Esophagus muscularis mucosa (tissue), 4 donors: ENCODE measurements around the gene ZFHX3. TPM values are rescaled to one million over a fixed set of nuclear protein-coding genes. Genes with fewer than 3 reads are reported as not detected.
A peak's percentile ranks its signal among the peaks of the same experiment; 100 is the strongest.

ENCODE experiments used
- DNase-seq: peaks from one replicate; pipeline ENCODE4 v3.0.0-alpha.2; 2017; ENCODE audit errors: extremely low spot score
- H3K27ac ChIP-seq, 4 donors: fragments of 200-600 bp; sonication (generic); replicated peaks in 1 of 4; 1 replicate in 3 of 4; 2 replicates in 1 of 4; pipeline ENCODE4 v1.5.1; 2016 to 2019; ENCODE audit warnings: mild to moderate bottlenecking in 1 of 4
- H3K27me3 ChIP-seq, 4 donors: fragments of 200-600 bp; sonication (generic); one replicate each; pipeline versions ENCODE4 v1.5.1 to v1.6.0; 2016 to 2019
- H3K36me3 ChIP-seq, 4 donors: fragments of 200-600 bp; sonication (generic); one replicate each; pipeline ENCODE4 v1.5.1; 2016 to 2019
- H3K4me1 ChIP-seq, 4 donors: fragments of 200-600 bp; sonication (generic); one replicate each; pipeline ENCODE4 v1.5.1; 2016 to 2019
- H3K4me3 ChIP-seq, 4 donors: fragments of 200-600 bp; sonication (generic); 1 replicate in 2 of 4; 2 replicates in 2 of 4; pipeline ENCODE4 v1.5.1; 2016 to 2019; ENCODE audit warnings: mild to moderate bottlenecking in 4 of 4, moderate library complexity in 1 of 4
- H3K9me3 ChIP-seq, 4 donors: fragments of 200-600 bp; sonication (generic); 1 replicate in 3 of 4; 2 replicates in 1 of 4; pipeline ENCODE4 v1.5.1; 2016 to 2019
- EP300 ChIP-seq: sonication (generic); formaldehyde crosslinking; IDR thresholded peaks from one replicate; pipeline ENCODE4 v1.6.1; 2017; ENCODE audit warnings: antibody characterized with exemption
- POLR2A ChIP-seq: fragments of 450-650 bp; IDR thresholded peaks from one replicate; pipeline ENCODE4 v1.6.1; 2017; ENCODE audit warnings: antibody characterized with exemption, moderate library complexity, mild to moderate bottlenecking, low read depth
- POLR2AphosphoS5 ChIP-seq, 2 donors: sonication (generic); formaldehyde crosslinking; IDR thresholded peaks; one replicate each; pipeline ENCODE4 v1.6.1; 2017; ENCODE audit warnings: antibody characterized with exemption in 2 of 2
- WGBS: methylation state at CpG from one replicate; pipeline ENCODE4 v1.1.5; 2018; 5-methylcytosine and 5-hydroxymethylcytosine counted together
- intact Hi-C: fragments of 100-400 bp; cut with DNase I; formaldehyde crosslinking; loops from one replicate; pipeline ENCODE4 v1.15.1; 2023
- total RNA-seq, 4 donors: library from RNA; depleted of rRNA; stranded (reverse); fragments of >200 nt; gene quantifications; one replicate each; pipeline versions ENCODE4 v1.1.0 to v1.2.1, GENCODE V29; 2016
- TF ChIP-seq, protein P1 (sequence below), 3 experiments: fragments of 200-600 bp in 2 of 3; fragments of 450-650 bp in 1 of 3; sonication (generic) in 2 of 3; IDR thresholded peaks; one replicate each; pipeline ENCODE4 v1.5.1; 2017 to 2019; ENCODE audit warnings: antibody characterized with exemption in 3 of 3, mild to moderate bottlenecking in 2 of 3, moderate library complexity in 1 of 3

The ZFHX3 gene
- total RNA-seq, 4 donors from 2014 or later = 25.7 to 53.0 (median 30.6) TPM

- H3K27ac ChIP-seq = peak overlapping the region; percentile 92 to 96 (median 94)
- no peaks in the 10 kb centered on the region for H3K36me3 ChIP-seq
- 55% methylated on average over 6 of the region's 6 CpGs for WGBS
- H3K4me3 ChIP-seq = no peak overlapping the region
- no peaks in the 10 kb centered on the region for H3K9me3 ChIP-seq
- H3K4me1 ChIP-seq = peaks cover 45 to 80% (median 74%) of the 10 kb centered on the region in 4 donors
- no peaks in the 10 kb centered on the region for H3K27me3 ChIP-seq
- intact Hi-C loops = loop anchor here (5.0 to 10.0 kb wide), 2 partner anchors 67 to 960 kb away; partner anchors contain the start of genes DHX38 and TXNL4B
- TF ChIP-seq EP300 (no peak), POLR2AphosphoS5 (IDR thresholded peaks at IDR 0.05) (no peak), POLR2A (no peak)
- no peak for DNase-seq
Observed at GRCh38 chr16:73054498-73054812, 6.5 kb upstream of the ZFHX3 start.

DNA sequence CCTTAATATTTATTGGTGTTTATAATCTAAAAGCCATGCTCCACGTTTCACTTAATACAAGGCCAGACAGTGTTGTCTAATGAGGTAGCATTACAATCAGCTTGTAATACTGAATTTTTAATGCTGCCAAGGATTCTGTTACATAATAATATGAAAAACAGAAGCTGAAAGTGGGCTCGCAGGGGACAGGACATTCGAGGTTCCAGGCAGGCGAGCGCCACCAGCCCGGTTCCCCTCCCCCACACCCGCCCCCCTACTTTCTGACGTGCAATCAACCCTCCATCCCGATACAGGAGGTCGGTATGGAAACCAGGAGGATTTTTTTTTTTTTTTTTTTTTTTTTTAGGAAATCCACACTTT lies 6.2 kb upstream of the ZFHX3 start:
- DNase-seq = no peak
- Histone ChIP-seq H3K4me3 (no peak overlapping the region), H3K27me3 (no peaks in the 10 kb centered on the region), H3K36me3 (no peaks in the 10 kb centered on the region), H3K27ac (peak overlapping the region; percentile 92 to 96 (median 94)), H3K9me3 (no peaks in the 10 kb centered on the region), H3K4me1 (peaks cover 49 to 80% (median 75%) of the 10 kb centered on the region in 4 donors)
- intact Hi-C loops = loop anchor here (5.0 to 10.0 kb wide), 2 partner anchors 67 to 959 kb away; partner anchors contain the start of genes DHX38 and TXNL4B
- TF ChIP-seq, protein P1, sequence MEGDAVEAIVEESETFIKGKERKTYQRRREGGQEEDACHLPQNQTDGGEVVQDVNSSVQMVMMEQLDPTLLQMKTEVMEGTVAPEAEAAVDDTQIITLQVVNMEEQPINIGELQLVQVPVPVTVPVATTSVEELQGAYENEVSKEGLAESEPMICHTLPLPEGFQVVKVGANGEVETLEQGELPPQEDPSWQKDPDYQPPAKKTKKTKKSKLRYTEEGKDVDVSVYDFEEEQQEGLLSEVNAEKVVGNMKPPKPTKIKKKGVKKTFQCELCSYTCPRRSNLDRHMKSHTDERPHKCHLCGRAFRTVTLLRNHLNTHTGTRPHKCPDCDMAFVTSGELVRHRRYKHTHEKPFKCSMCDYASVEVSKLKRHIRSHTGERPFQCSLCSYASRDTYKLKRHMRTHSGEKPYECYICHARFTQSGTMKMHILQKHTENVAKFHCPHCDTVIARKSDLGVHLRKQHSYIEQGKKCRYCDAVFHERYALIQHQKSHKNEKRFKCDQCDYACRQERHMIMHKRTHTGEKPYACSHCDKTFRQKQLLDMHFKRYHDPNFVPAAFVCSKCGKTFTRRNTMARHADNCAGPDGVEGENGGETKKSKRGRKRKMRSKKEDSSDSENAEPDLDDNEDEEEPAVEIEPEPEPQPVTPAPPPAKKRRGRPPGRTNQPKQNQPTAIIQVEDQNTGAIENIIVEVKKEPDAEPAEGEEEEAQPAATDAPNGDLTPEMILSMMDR (IDR thresholded peaks at IDR 0.05) = no peak
- TF ChIP-seq POLR2A (no peak), EP300 (no peak), POLR2AphosphoS5 (IDR thresholded peaks at IDR 0.05) (no peak)
- WGBS = 43% methylated on average over 10 of the region's 10 CpGs

- Histone ChIP-seq H3K4me1 (peaks cover 54 to 85% (median 81%) of the 10 kb centered on the region in 4 donors), H3K27ac (peak overlapping the region; percentile 92 to 96 (median 94)), H3K4me3 (no peak overlapping the region), H3K9me3 (no peaks in the 10 kb centered on the region), H3K36me3 (no peaks in the 10 kb centered on the region), H3K27me3 (no peaks in the 10 kb centered on the region)
- TF ChIP-seq POLR2A = no peak
- TF ChIP-seq POLR2AphosphoS5 (IDR thresholded peaks at IDR 0.05) = peak in 1 of 2 donors; percentile 21
- intact Hi-C loops = loop anchor here (5.0 to 10.0 kb wide), 2 partner anchors 66 to 959 kb away; partner anchors contain the start of genes DHX38 and TXNL4B
- DNase-seq = no peak
- 63% methylated on average over 16 of the region's 16 CpGs for WGBS
Observed at GRCh38 chr16:73053364-73054124, 5.6 kb upstream of the ZFHX3 start.

- peak overlapping the region; percentile 92 to 96 (median 94) for H3K27ac ChIP-seq
- 64% methylated on average over 4 of the region's 4 CpGs for WGBS
- H3K4me1 ChIP-seq = peaks cover 54 to 88% (median 83%) of the 10 kb centered on the region in 4 donors
- no peaks in the 10 kb centered on the region for H3K36me3 ChIP-seq
- no peak for DNase-seq
- TF ChIP-seq POLR2A (no peak), POLR2AphosphoS5 (IDR thresholded peaks at IDR 0.05) (no peak), EP300 (no peak)
- TF ChIP-seq, protein P1 (IDR thresholded peaks at IDR 0.05) = no peak
- intact Hi-C loops = loop anchor here (5.0 to 10.0 kb wide), 2 partner anchors 66 to 958 kb away; partner anchors contain the start of genes DHX38 and TXNL4B
- H3K9me3 ChIP-seq = no peaks in the 10 kb centered on the region
- no peaks in the 10 kb centered on the region for H3K27me3 ChIP-seq
- no peak overlapping the region for H3K4me3 ChIP-seq
Observed at GRCh38 chr16:73053038-73053363, 5.1 kb upstream of the ZFHX3 start.

GRCh38 chr16:73052576-73052975 lies 4.6 kb upstream of the ZFHX3 start:
- H3K36me3 ChIP-seq = no peaks in the 10 kb centered on the region
- WGBS = 74% methylated on average over 9 of the region's 9 CpGs
- H3K27ac ChIP-seq = peak overlapping the region; percentile 92 to 96 (median 94)
- no peak overlapping the region for H3K4me3 ChIP-seq
- TF ChIP-seq EP300 = no peak
- no peak for TF ChIP-seq POLR2AphosphoS5 (IDR thresholded peaks at IDR 0.05)
- TF ChIP-seq POLR2A = no peak
- TF ChIP-seq, protein P1 (IDR thresholded peaks at IDR 0.05) = no peak
- no peaks in the 10 kb centered on the region for H3K27me3 ChIP-seq
- intact Hi-C loops = loop anchor here (5.0 to 10.0 kb wide), 2 partner anchors 65 to 958 kb away; partner anchors contain the start of genes DHX38 and TXNL4B
- H3K4me1 ChIP-seq = peaks cover 54 to 88% (median 83%) of the 10 kb centered on the region in 4 donors
- no peaks in the 10 kb centered on the region for H3K9me3 ChIP-seq
- DNase-seq = no peak
